T-helper 17 cell (primary cell): ENCODE data around the gene SPATA19. TPM values are rescaled to one million over a fixed set of nuclear protein-coding genes. Genes with fewer than 3 reads are reported as not detected.

Source experiments
- ATAC-seq: fragments of 150-1000 bp; cut with Tn5 transposase; 2 replicates; pipeline ENCODE4 v1.10.0; 2021; ENCODE audit warnings: mild to moderate bottlenecking, moderate library complexity
- DNase-seq, 3 donors: peaks; one replicate each; pipeline versions ENCODE4 v3.0.0 to v3.0.0-alpha.2; 2020 to 2021
- H3K9me3 ChIP-seq: one replicate; pipeline ENCODE4 v1.7.0; 2013; ENCODE audit warnings: low read length, mild to moderate bottlenecking; ENCODE audit not compliant: control insufficient read depth, poor library complexity, severe bottlenecking
- H3K27ac Mint-ChIP-seq: one replicate; pipeline ENCODE4 v1.8.0; 2022; ENCODE audit warnings: mild to moderate bottlenecking, moderate library complexity, mixed read lengths
- H3K27me3 Mint-ChIP-seq: one replicate; pipeline ENCODE4 v1.8.0; 2022; ENCODE audit warnings: mixed read lengths
- H3K36me3 Mint-ChIP-seq: one replicate; pipeline ENCODE4 v1.8.0; 2022; ENCODE audit warnings: low read depth, mixed read lengths
- H3K4me1 Mint-ChIP-seq: one replicate; pipeline ENCODE4 v1.8.0; 2022; ENCODE audit warnings: mild to moderate bottlenecking, mixed read lengths
- H3K4me3 Mint-ChIP-seq: one replicate; pipeline ENCODE4 v1.8.0; 2022; ENCODE audit warnings: mild to moderate bottlenecking, moderate library complexity, mixed read lengths
- total RNA-seq, 4 donors: library from RNA in 2 of 4; stranded (reverse) in 2 of 4; gene quantifications; one replicate each; pipeline ENCODE4 v1.2.3 and lab custom pipeline; 2022 to 2026

Gene SPATA19
- total RNA-seq, 2 donors from 2014 or later = not detected

DNA sequence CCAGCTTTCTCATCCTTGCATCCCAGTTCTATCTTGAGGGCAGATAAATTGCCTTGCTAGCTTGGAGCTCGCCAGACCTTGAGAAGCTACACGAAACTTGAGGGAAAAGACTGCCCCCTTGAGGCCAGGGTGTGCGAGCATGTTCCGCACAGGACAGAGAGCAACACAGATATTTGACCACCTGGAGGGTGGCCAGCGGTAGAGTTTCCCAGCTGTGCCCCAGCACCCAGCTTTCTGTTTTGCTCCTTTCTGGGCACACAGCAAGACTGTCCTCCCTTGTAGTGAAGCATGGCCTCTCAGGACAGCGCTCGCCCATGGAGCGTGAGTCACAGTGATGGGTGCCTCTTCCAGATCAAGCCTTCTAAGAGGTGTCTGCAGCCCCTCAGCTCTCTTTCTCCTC is 23.5 kb downstream of the SPATA19 start:
- no peak overlapping the region for H3K4me3 Mint-ChIP-seq
- H3K27ac Mint-ChIP-seq = no peak overlapping the region
- no peak for DNase-seq
- peaks cover 51% of the 10 kb centered on the region for H3K27me3 Mint-ChIP-seq
- no peaks in the 10 kb centered on the region for H3K9me3 ChIP-seq
- H3K4me1 Mint-ChIP-seq = no peaks in the 10 kb centered on the region
- no peaks in the 10 kb centered on the region for H3K36me3 Mint-ChIP-seq
- ATAC-seq = no peak

DNA sequence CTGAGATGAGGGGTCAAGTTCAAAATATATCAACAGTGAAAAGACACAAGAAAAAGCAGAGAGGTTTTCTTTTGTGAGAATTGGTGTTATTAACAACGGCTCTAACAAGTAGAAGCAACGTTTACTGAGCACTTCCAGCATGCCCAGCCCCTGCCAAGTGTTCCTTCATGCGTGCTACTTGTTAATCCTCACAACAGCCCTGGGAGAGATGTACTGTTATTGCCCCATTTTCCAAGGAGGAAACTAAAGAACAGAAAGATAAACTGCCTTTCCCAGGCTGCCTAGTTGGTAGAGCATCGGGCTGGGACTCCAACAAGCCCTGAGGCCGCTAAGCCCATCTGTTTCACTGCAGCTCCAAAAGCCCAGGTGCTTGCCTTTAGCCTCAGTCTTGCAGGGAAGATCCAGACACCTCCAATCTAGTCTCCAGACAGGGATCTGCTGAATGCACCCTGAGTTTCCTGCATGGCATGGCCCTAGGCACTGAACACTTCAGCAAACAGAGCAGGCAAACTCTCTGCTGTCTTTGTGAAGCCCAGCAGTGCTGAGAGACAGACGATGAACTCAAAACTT is 25.5 kb downstream of the SPATA19 start:
- Mint-ChIP-seq H3K36me3 (no peaks in the 10 kb centered on the region), H3K27ac (no peak overlapping the region), H3K27me3 (peaks cover 59% of the 10 kb centered on the region), H3K4me3 (no peak overlapping the region), H3K4me1 (no peaks in the 10 kb centered on the region)
- no peak for ATAC-seq
- no peak for DNase-seq
- H3K9me3 ChIP-seq = no peaks in the 10 kb centered on the region

DNA sequence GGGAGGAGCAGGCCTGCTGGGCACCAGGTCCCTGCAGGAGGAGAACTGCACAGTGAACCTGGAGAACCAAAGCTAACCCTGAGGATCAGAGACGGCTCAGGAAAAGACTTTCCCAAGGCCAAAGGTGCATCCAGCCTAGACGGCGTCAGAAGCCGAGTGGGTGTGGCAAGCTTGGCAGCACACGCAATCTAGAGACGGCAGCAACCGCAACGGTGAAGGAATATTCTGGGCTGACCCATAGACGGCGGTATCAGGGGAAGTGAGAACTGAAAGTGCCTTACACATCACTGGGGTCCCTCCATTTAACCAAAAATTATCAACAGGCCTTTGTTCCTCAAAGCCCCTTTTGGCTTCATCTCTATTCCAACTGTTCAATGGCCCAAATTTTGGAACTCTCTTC is 26.2 kb downstream of the SPATA19 start:
- Mint-ChIP-seq H3K27ac (no peak overlapping the region), H3K27me3 (peaks cover 58% of the 10 kb centered on the region), H3K36me3 (no peaks in the 10 kb centered on the region), H3K4me1 (no peaks in the 10 kb centered on the region), H3K4me3 (no peak overlapping the region)
- DNase-seq = no peak
- ATAC-seq = no peak
- H3K9me3 ChIP-seq = no peaks in the 10 kb centered on the region

DNA sequence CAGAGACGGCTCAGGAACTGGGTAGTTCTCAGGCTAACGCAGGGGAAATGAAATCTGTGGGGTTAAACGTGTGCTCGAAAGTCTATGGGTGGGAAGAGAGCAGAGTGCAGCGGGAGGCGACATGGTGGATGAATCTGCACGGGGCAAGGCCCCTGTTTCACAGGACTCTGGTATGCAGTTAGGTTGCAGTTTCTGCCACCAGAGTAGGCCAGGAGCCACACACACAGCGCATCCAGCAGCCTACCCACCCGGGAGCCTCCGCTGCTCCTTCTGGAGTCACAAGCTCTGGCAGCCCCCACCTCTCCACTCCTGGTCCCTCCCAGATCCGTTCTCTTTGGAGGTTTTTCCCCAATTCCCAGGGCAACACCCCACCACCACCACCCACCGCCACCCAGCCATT is 27.0 kb downstream of the SPATA19 start:
- no peak for DNase-seq
- ATAC-seq = no peak
- H3K9me3 ChIP-seq = no peaks in the 10 kb centered on the region
- no peak overlapping the region for H3K4me3 Mint-ChIP-seq
- H3K36me3 Mint-ChIP-seq = no peaks in the 10 kb centered on the region
- H3K27ac Mint-ChIP-seq = no peak overlapping the region
- no peaks in the 10 kb centered on the region for H3K4me1 Mint-ChIP-seq
- H3K27me3 Mint-ChIP-seq = peaks cover 60% of the 10 kb centered on the region

DNA sequence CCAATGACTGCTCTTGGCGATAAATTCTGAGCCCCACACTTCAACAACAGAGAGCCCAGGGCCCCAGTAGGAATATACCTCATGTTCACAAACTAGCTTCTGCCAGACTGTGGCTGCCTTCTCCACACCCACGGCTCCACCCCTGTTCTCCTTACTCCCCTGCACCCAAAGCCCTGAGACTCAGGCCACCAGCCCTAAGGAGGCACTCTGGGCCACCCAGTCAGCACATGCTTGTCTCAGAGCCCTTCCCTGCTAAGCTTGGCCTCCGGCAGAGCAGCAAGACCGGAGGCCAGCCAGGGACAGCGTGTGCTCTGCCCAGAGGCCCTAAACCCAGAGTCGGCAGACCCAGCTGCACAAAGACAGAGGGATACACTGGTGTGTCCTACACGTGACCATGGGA is 27.9 kb downstream of the SPATA19 start:
- no peaks in the 10 kb centered on the region for H3K4me1 Mint-ChIP-seq
- peaks cover 60% of the 10 kb centered on the region for H3K27me3 Mint-ChIP-seq
- H3K4me3 Mint-ChIP-seq = no peak overlapping the region
- DNase-seq (no peak), ATAC-seq (no peak)
- H3K9me3 ChIP-seq = no peaks in the 10 kb centered on the region
- peaks cover 1% of the 10 kb centered on the region for H3K36me3 Mint-ChIP-seq
- H3K27ac Mint-ChIP-seq = no peak overlapping the region

DNA sequence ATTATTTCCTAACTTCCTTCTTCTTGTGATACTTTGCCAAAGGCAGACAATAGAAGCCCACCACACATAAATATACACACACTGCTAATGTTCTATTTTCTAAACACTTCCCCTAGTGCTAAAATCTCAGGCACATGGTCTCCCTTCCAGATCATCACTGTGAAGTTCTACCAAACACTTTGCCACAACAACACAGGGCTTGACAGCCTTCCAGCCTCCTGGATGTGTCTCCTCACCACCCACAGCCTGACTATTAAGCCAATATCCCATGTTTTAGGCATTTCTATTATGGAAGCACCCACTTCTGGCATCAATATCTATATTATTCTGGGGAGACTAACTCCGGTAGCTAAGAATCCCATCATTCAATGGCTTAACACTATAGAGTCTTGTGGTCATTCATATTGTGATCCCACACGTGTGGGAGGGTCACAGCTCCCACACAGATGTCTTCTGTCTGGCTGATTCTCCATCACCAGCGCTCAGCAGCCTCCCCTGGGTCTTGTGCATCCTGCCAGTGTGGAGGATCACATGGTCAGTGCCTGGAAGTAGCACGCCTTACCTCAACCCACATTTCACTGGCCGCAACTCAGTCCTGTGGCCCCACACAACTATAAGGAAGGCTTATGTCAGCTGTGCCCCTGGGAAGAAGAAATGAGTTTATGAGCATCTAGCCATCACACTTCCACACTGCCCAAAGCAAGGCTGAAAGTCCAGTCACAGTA is 29.0 kb downstream of the SPATA19 start:
- Mint-ChIP-seq H3K4me1 (no peaks in the 10 kb centered on the region), H3K36me3 (peaks cover 2% of the 10 kb centered on the region), H3K4me3 (no peak overlapping the region), H3K27me3 (peaks cover 60% of the 10 kb centered on the region), H3K27ac (no peak overlapping the region)
- no peak for DNase-seq
- H3K9me3 ChIP-seq = no peaks in the 10 kb centered on the region
- no peak for ATAC-seq

DNA sequence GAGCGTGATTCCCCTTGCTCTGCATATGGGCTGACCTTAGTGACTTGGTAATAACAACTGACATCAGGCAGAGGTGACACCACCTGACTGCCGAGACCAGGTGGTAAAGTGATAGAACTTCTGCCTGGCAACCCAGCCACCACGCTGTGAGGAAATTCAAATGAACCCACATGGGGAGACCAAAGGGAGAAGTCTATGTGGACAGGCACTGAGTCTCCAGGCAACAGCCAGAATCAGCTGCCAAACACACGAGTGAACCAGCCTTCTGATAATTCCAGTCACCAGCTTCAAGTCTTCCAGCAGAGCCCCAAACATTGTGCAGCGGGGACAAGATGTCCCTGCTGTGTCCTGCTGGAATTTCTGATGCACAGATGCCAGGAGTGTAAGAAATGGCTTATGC is 29.7 kb downstream of the SPATA19 start:
- no peak overlapping the region for H3K4me3 Mint-ChIP-seq
- H3K27me3 Mint-ChIP-seq = peaks cover 56% of the 10 kb centered on the region
- peaks cover 2% of the 10 kb centered on the region for H3K36me3 Mint-ChIP-seq
- no peak overlapping the region for H3K27ac Mint-ChIP-seq
- ATAC-seq = no peak
- H3K4me1 Mint-ChIP-seq = no peaks in the 10 kb centered on the region
- DNase-seq = no peak
- H3K9me3 ChIP-seq = no peaks in the 10 kb centered on the region

DNA sequence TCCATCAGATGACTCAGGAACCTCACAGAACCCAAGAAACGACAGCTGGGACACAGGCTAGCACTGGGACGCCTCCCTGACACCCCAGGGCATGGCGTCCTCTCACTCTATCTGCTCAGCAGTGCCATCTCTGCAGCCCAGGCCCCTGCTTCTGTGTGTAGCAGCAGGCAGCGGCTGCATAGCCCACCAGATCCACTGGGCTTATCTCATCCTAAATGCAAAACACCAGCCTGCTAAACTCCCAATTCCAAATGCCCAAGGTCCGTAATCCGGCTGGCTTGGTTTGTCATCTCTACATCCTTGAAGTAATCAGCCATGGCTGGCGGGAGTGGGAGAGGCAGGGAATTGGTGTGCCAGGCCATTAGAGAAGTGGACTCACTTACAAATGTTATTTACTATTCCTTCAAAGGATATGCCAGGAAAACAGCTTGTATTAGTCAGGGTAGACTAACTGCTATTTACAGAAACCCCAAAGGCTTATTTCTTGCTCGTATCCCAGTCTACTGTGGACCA is 30.7 kb downstream of the SPATA19 start:
- Mint-ChIP-seq H3K4me1 (no peaks in the 10 kb centered on the region), H3K27me3 (peaks cover 50% of the 10 kb centered on the region), H3K27ac (no peak overlapping the region), H3K36me3 (peaks cover 2% of the 10 kb centered on the region), H3K4me3 (no peak overlapping the region)
- no peaks in the 10 kb centered on the region for H3K9me3 ChIP-seq
- no peak for ATAC-seq
- DNase-seq = no peak

DNA sequence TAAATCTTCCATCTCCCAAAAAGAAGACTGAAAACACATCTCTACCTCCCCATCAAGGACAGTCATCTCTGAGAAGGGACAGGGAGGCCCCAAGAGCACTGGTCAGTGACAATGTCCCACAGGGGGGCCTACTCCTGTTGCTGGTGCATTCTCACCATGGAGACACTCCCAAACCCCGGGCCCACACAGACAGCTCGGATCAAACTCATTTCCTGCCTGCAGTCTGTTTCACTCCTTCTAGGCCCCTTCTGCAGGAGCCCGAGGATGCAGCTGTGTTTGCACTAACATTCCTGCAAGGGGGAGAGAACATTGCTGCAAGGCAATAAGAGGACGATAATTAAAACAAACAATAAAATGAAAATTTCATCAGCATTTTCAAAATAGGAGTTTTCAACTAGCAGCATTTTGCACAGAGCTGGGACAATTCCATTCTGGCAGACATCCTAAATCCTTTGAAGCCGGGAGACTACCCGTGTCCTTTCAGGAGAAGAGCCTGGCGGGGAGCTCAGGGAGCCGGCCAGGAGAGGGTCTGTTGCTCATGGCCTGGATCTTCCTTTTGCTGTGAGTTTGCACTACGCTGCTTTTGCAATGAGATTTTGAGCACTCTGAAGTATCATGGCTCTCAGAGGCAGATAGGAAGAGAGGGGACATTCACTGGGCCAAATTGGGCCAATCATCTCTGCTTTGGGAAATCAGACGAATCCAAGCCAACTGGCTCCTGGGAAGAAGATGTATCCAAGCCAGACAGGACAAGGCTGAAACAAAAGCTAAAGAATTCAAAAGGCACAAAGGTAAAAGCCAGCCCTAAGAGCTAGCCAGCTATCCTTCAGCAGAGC is 33.2 kb downstream of the SPATA19 start:
- no peaks in the 10 kb centered on the region for H3K9me3 ChIP-seq
- Mint-ChIP-seq H3K27me3 (peaks cover 27% of the 10 kb centered on the region), H3K4me1 (no peaks in the 10 kb centered on the region), H3K27ac (no peak overlapping the region), H3K36me3 (peaks cover 2% of the 10 kb centered on the region), H3K4me3 (no peak overlapping the region)
- no peak for DNase-seq
- no peak for ATAC-seq

DNA sequence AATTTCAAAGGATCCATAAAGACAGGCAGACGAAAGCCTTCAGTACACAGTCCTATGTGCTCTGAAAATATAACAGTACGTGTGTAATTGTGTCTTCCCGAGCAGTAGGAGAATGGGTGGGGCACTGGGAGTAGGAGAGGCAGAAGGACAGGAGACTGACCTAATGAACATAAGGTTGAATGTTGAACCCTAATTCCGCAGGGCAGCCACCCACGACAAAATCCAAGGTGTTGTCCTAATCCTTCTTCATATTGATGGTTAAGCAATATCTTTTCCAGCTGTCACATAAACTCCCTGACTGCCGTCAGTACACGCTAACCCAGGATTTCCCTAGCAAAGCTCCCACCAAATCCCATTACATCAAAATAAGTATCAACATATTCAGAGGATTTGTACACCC is 34.5 kb downstream of the SPATA19 start:
- Mint-ChIP-seq H3K27ac (no peak overlapping the region), H3K27me3 (peaks cover 16% of the 10 kb centered on the region), H3K36me3 (peaks cover 2% of the 10 kb centered on the region), H3K4me3 (no peak overlapping the region), H3K4me1 (no peaks in the 10 kb centered on the region)
- ATAC-seq (no peak), DNase-seq (no peak)
- H3K9me3 ChIP-seq = no peaks in the 10 kb centered on the region

DNA sequence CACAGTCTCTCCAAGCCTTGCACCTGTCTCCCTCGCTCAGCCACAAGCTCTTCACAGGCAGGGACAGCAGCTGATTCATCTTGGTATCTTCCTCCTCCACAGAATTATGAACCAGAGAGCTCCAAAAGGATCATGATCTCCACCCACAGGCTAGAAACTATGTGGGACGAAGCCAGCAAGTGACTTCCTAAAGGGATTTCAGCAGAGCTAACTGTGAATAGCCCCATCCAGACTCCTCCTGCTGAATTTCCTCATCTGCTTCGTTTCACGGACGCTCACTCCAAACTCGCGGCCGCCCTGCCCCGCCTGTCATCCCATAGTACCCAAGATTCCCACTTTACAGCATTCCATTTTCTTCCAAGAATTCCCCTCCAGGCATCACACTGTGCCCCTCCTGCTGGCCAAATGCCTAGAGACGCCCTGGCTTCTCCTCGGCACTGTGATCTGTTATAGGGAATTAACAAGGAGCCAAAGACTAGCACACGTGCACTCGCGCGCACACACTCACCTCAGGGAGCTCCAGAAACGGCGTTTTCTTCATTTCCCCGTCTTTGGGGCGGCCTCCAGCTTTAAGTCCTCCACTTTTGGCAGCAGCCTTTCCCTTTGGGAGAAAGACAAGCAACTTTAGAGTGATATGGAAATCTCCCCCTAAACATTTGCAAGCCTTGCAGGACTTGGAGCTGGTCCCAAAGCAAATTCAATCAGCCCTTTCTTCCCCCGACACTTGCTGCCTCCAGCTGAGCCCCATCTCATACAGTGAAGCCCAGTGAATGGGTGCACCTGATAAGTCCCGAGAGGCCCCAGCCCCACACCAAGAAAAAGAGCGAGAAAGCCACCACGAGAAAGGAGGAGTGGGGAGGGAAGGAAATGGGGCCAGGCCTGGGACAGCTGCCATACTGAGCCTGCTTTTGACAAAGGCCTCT is 35.5 kb downstream of the SPATA19 start:
- peaks cover 2% of the 10 kb centered on the region for H3K36me3 Mint-ChIP-seq

DNA sequence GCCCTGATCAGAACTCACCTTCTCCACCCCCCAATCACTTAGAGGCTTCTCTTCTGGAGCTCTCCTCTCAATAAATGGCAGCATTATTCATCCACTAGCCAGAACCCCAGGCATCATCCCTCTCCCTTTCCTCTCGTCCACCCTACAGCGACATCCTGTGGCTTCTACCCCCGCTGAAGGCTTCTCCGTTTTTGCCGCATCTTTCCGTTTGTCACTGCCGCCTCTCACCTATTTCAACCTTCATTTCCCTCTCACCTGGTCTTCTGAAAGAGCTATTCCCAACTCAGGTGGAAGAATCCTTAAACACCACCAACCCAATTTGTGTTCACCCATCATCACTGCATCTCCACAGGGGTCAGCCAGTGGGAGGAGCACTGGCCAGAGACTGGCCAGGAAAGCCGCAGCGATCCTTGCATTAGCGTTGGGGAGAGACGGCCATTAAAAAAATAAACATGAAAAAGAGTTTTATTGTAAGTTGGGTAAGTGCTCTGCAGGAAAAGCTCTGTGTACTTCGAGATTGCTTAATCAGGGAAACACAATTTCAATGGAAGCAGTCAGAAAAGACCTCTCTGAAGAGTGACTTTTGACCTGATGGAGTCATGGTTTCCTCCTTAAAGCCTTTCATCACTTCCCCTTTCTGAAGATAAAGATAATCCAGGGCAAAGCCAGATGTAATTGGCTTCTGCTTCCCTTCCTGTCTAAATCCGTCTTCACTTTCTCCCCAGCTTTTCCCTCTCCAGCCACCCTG is 36.7 kb downstream of the SPATA19 start:
- no peak for ATAC-seq
- no peaks in the 10 kb centered on the region for H3K4me1 Mint-ChIP-seq
- no peak overlapping the region for H3K4me3 Mint-ChIP-seq
- H3K27ac Mint-ChIP-seq = no peak overlapping the region
- H3K27me3 Mint-ChIP-seq = peaks cover under 1% of the 10 kb centered on the region
- H3K9me3 ChIP-seq = no peaks in the 10 kb centered on the region
- H3K36me3 Mint-ChIP-seq = peaks cover 2% of the 10 kb centered on the region
- no peak for DNase-seq

More for the DNA sequence above, 35.5 kb downstream of the SPATA19 start:
- DNase-seq (no peak), ATAC-seq (no peak)
- Mint-ChIP-seq H3K27ac (no peak overlapping the region), H3K4me1 (no peaks in the 10 kb centered on the region), H3K4me3 (no peak overlapping the region), H3K27me3 (peaks cover 10% of the 10 kb centered on the region)
- no peaks in the 10 kb centered on the region for H3K9me3 ChIP-seq
